Subcutaneous adipose tissue (tissue), 4 donors: Measurements from ENCODE around the gene WDR72. TPM values are rescaled to one million over a fixed set of nuclear protein-coding genes. Genes with fewer than 3 reads are reported as not detected.

ENCODE experiments used
- CTCF ChIP-seq: fragments of 450-650 bp; IDR thresholded peaks from one replicate; pipeline ENCODE4 v1.5.1; 2016; ENCODE audit warnings: low read depth, mild to moderate bottlenecking, control low read depth, antibody characterized with exemption, moderate library complexity
- total RNA-seq, 4 donors: library from RNA; depleted of rRNA; stranded (reverse); fragments of >200 nt; gene quantifications; one replicate each; pipeline ENCODE4 v1.1.0, GENCODE V29; 2016

WDR72 gene
- total RNA-seq, 4 donors from 2014 or later: not detected

- TF ChIP-seq CTCF: no peak
Measured at GRCh38 chr15:53625962-53626845, 133.3 kb downstream of the WDR72 start.

- TF ChIP-seq CTCF: no peak
Measured at GRCh38 chr15:53625260-53625659, 134.2 kb downstream of the WDR72 start.

GRCh38 chr15:53618461-53618860 is 141.0 kb downstream of the WDR72 start:
- TF ChIP-seq CTCF: no peak

- no peak for TF ChIP-seq CTCF
Measured at GRCh38 chr15:53611145-53611920, 148.1 kb downstream of the WDR72 start.

GRCh38 chr15:53591041-53591440 is 168.4 kb downstream of the WDR72 start:
- TF ChIP-seq CTCF: no peak

GRCh38 chr15:53590380-53590779 is 169.1 kb downstream of the WDR72 start:
- TF ChIP-seq CTCF: no peak

GRCh38 chr15:53589520-53590057 is 169.9 kb downstream of the WDR72 start:
- TF ChIP-seq CTCF: no peak
